ENCODE results near the gene TSPAN4. TPM values are rescaled to one million over a fixed set of nuclear protein-coding genes. Genes with fewer than 3 reads are reported as not detected.
A peak's percentile ranks its signal among the peaks of the same experiment; 100 is the strongest.

TSPAN4 gene
- total and polyA plus RNA-seq, 9 of the 15 experiments (the other 6 are each of a cell fraction or from before 2014, with no cell fraction given): 0.07 to 31.0 (median 15.7) TPM

GRCh38 chr11:809287-810039 is 33.2 kb upstream of the TSPAN4 start, which contains the start of gene RPLP2 (continued):
- TF ChIP-seq MGA (IDR thresholded peaks at IDR 0.05): peak; percentile 67
- TF ChIP-seq ZNF41 (CRISPR knock-in tag; conservative IDR thresholded peaks at IDR 0.05): no peak
- TF ChIP-seq ETV6 (IDR thresholded peaks at IDR 0.05; ENCODE audit: borderline replicate concordance in 1 of 2, low read depth in 2 of 2, low read length in 1 of 2): no peak
- TF ChIP-seq ETV6 (CRISPR knock-in tag; IDR thresholded peaks at IDR 0.05; ENCODE audit: borderline replicate concordance): no peak
- TF ChIP-seq RFX5 (IDR thresholded peaks at IDR 0.05; ENCODE audit: low read depth, low read length): peak; percentile 72; the same call in 1 of the 2 replicates
- peak; percentile 97 for TF ChIP-seq ZNF143 (CRISPR knock-in tag; IDR thresholded peaks at IDR 0.05)
- no peak; the same call in 1 of the 2 replicates for TF ChIP-seq SRSF1 (IDR thresholded peaks at IDR 0.05; ENCODE audit: low read depth, low read length)
- TF ChIP-seq YY1 (IDR thresholded peaks at IDR 0.05; ENCODE audit: borderline replicate concordance in 1 of 3, control insufficient read depth in 1 of 3, extremely low read depth in 1 of 3, insufficient read depth in 3 of 3, insufficient read length in 1 of 3, insufficient replicate concordance in 2 of 3, low read depth in 1 of 3, low read length in 2 of 3): peak; percentile 44 to 79 (median 79)
- no peak for TF ChIP-seq PML (IDR thresholded peaks at IDR 0.05; ENCODE audit: low read length)
- no peak for TF ChIP-seq HNRNPH1 (optimal IDR thresholded peaks at IDR 0.05; ENCODE audit: low read depth, low read length)
- no peak for TF ChIP-seq CLOCK (CRISPR knock-in tag; IDR thresholded peaks at IDR 0.05; ENCODE audit: borderline replicate concordance)
- no peak for TF ChIP-seq ZNF830 (CRISPR knock-in tag; IDR thresholded peaks at IDR 0.05)

Measured in K562 (cell line).